K562 (cell line): ENCODE data around the gene TRIM37. TPM values are rescaled to one million over a fixed set of nuclear protein-coding genes. Genes with fewer than 3 reads are reported as not detected.
"Not testable (repeated sequence)": the region's sequence is repeated elsewhere in the genome, so short reads cannot be mapped to it uniquely, and the experiment has no call there.

Source experiments
- ATAC-seq: fragments of 200-7000 bp; cut with Tn5 transposase; 3 replicates; pipeline ENCODE4 v1.9.1; 2020; ENCODE audit warnings: moderate library complexity
- BruUV-seq: library from RNA; stranded (reverse); fragments of 400-500 nt; replicated peaks from 2 replicates; lab custom pipeline; 2021; lab: Mats Ljungman, UMichigan
- CTCF ChIA-PET: fragments of 300-600 bp; formaldehyde crosslinking; extraction: SDS; loops from one replicate; lab custom pipeline; 2021; ENCODE audit warnings: low intra/inter-chr PET ratio; lab: Yijun Ruan, JAX
- POLR2A ChIA-PET: fragments of 300-600, 350-650 bp; sonication (Branson Sonifier 250); formaldehyde crosslinking; extraction: SDS; loops from one replicate; lab custom pipeline; 2021; ENCODE audit warnings: antibody characterized with exemption, inconsistent platforms; lab: Yijun Ruan, JAX
- DNase-seq, 4 experiments: peaks; one replicate each; pipeline versions ENCODE4 v3.0.0 to v3.0.0-alpha.2; 2011 to 2018; ENCODE audit warnings: low spot score in 3 of 4, mixed read lengths in 3 of 4; ENCODE audit errors: extremely low read depth in 1 of 4
- FAIRE-seq: peaks from 2 replicates; lab custom pipeline; 2011; peaks lifted over from hg19 to GRCh38; lab: Jason Lieb, UNC
- H2AFZ ChIP-seq: 2 replicates; pipeline ENCODE4 v1.6.0; 2011; ENCODE audit warnings: low read depth, low read length, control low read depth, inconsistent platforms
- H3K27ac ChIP-seq: fragments of 200-600 bp; 3 replicates; pipeline ENCODE4 v1.8.0; 2011; ENCODE audit warnings: low read depth, mild to moderate bottlenecking, control low read depth, inconsistent platforms, low read length, moderate library complexity, mixed read lengths; ENCODE audit errors: extremely low read depth
- H3K27me3 ChIP-seq, 2 experiments: fragments of 300-600 bp in 1 of 2; 2 replicates in 1 of 2; 3 replicates in 1 of 2; pipeline versions ENCODE4 v1.6.0 to v1.8.0; 2011; ENCODE audit warnings: inconsistent platforms in 2 of 2, low read length in 2 of 2, mild to moderate bottlenecking in 1 of 2, mixed read lengths in 1 of 2, moderate library complexity in 1 of 2; ENCODE audit not compliant: control insufficient read depth in 2 of 2, insufficient read depth in 2 of 2
- H3K36me3 ChIP-seq: fragments of 300-600 bp; 3 replicates; pipeline ENCODE4 v1.8.0; 2011; ENCODE audit warnings: mild to moderate bottlenecking, low read length, inconsistent platforms; ENCODE audit not compliant: control insufficient read depth, insufficient read depth
- H3K4me1 ChIP-seq, 2 experiments: fragments of 200-600 bp in 1 of 2; replicated peaks in 1 of 2; 2 replicates in 1 of 2; 3 replicates in 1 of 2; pipeline versions ENCODE4 v1.5.1 to v1.8.0; 2011; ENCODE audit warnings: inconsistent platforms in 2 of 2, low read length in 2 of 2, mild to moderate bottlenecking in 1 of 2, mixed read lengths in 1 of 2, moderate library complexity in 1 of 2; ENCODE audit not compliant: control insufficient read depth in 2 of 2, insufficient read depth in 2 of 2
- H3K4me2 ChIP-seq: 2 replicates; pipeline ENCODE4 v1.6.1; 2011; ENCODE audit warnings: low read length, control low read depth, inconsistent platforms, mixed read lengths; ENCODE audit not compliant: insufficient read depth
- H3K4me3 ChIP-seq: fragments of 200-600 bp; sonication (generic), shearing (Covaris generic); 2 replicates; pipeline ENCODE4 v1.5.1; 2016; ENCODE audit warnings: control low read depth, inconsistent platforms
- H3K79me2 ChIP-seq: fragments of 200-600 bp; 3 replicates; pipeline ENCODE4 v1.8.0; 2011; ENCODE audit warnings: low read length, inconsistent platforms; ENCODE audit not compliant: control insufficient read depth, insufficient read depth
- H3K9ac ChIP-seq, 2 experiments: 2 replicates each; pipeline versions ENCODE4 v1.6.0 to v1.6.1; 2011; ENCODE audit warnings: low read depth in 2 of 2, low read length in 2 of 2, control low read depth in 1 of 2, inconsistent platforms in 1 of 2, mild to moderate bottlenecking in 1 of 2, mixed read lengths in 1 of 2; ENCODE audit not compliant: insufficient read depth in 1 of 2
- H3K9me1 ChIP-seq: one replicate; pipeline ENCODE4 v1.6.0; 2011; ENCODE audit warnings: inconsistent platforms, mild to moderate bottlenecking, low read length, moderate library complexity; ENCODE audit not compliant: control insufficient read depth, insufficient read depth
- H3K9me3 ChIP-seq: replicated peaks from 2 replicates; pipeline ENCODE4 v1.5.1; 2011; ENCODE audit warnings: low read depth, low read length, inconsistent platforms; ENCODE audit not compliant: control insufficient read depth, insufficient read depth
- H4K20me1 ChIP-seq: replicated peaks from 2 replicates; pipeline ENCODE4 v1.6.1; 2011; ENCODE audit warnings: low read length, inconsistent platforms, mixed read lengths; ENCODE audit not compliant: control insufficient read depth, insufficient read depth
- HIVEP1 ChIP-seq: fragments of 250-450 bp; sonication (Bioruptor Pico); IDR thresholded peaks from 2 replicates; pipeline ENCODE4 v1.4.0; 2020; ENCODE audit warnings: mild to moderate bottlenecking
- NFYB ChIP-seq: IDR thresholded peaks from 2 replicates; pipeline ENCODE4 v1.6.1; 2011; ENCODE audit warnings: mild to moderate bottlenecking, moderate library complexity; ENCODE audit not compliant: insufficient read length; ENCODE audit errors: extremely low read depth
- TAF7 ChIP-seq: fragments of 450-650 bp; IDR thresholded peaks from 2 replicates; pipeline ENCODE4 v1.6.1; 2016; ENCODE audit warnings: missing genetic modification characterization, missing compliant biosample characterization
- TCF3 ChIP-seq: sonication (generic); formaldehyde crosslinking; IDR thresholded peaks from 2 replicates; pipeline ENCODE4 v1.4.0; 2020; ENCODE audit warnings: mild to moderate bottlenecking, missing genetic modification reagents
- THRB ChIP-seq: fragments of 450-650 bp; formaldehyde crosslinking; conservative IDR thresholded peaks from 2 replicates; pipeline ENCODE4 v1.4.0; 2022; ENCODE audit warnings: mild to moderate bottlenecking, missing genetic modification characterization
- ZNF23 ChIP-seq: fragments of 250-450 bp; sonication (Bioruptor Pico); IDR thresholded peaks from 2 replicates; pipeline ENCODE4 v1.4.0; 2020; ENCODE audit warnings: mild to moderate bottlenecking
- ZNF24 ChIP-seq: fragments of 450-650 bp; IDR thresholded peaks from 2 replicates; pipeline ENCODE4 v1.6.1; 2016
- ZNF655 ChIP-seq: fragments of 250-450 bp; sonication (Bioruptor Pico); IDR thresholded peaks from 2 replicates; pipeline ENCODE4 v1.5.0; 2021
- ZNF76 ChIP-seq: fragments of 250-450 bp; sonication (Bioruptor Pico); IDR thresholded peaks from 2 replicates; pipeline ENCODE4 v1.4.0; 2020; ENCODE audit warnings: mild to moderate bottlenecking, moderate library complexity, borderline replicate concordance
- WGBS: fragments of 100-300 bp; shearing (Covaris generic); methylation state at CpG from one replicate; pipeline ENCODE4 v1.1.6; 2016; ENCODE audit warnings: low coverage, mixed read lengths; ENCODE audit not compliant: insufficient coverage; ENCODE audit errors: missing lambda C conversion rate; 5-methylcytosine and 5-hydroxymethylcytosine counted together
- in situ Hi-C: fragments of 300-500 bp; cut with MboI; formaldehyde crosslinking; loops from 4 replicates; pipeline ENCODE4 v1.15.0; 2018; ENCODE audit warnings: inconsistent platforms, mixed read lengths
- intact Hi-C: fragments of 100-400 bp; cut with micrococcal nuclease; formaldehyde crosslinking; loops from 2 replicates; pipeline ENCODE4 v1.14.2; 2022
- polyA plus RNA-seq, 8 experiments: library from polyadenylated mRNA; depleted of rRNA in 4 of 8; stranded (reverse) in 5 of 8; unstranded in 3 of 8; fragments of >200 nt; fragmentation: Nextera tagmentation in 2 of 8; fragmentation: Illumina TruSeq in 1 of 8; extraction: Ambion mirVana in 2 of 8; extraction: Trizol in 1 of 8; gene quantifications; 2 replicates each; pipeline versions ENCODE4 v1.2.1 to v1.2.3, GENCODE V29; 2011 to 2014; ENCODE audit warnings: inconsistent platforms in 1 of 8, missing spikeins in 1 of 8
- total RNA-seq, 7 experiments: library from RNA; depleted of rRNA in 6 of 7; stranded (reverse); fragments of >200 nt in 6 of 7; fragmentation: Illumina TruSeq in 2 of 7; extraction: Trizol in 2 of 7; gene quantifications; 2 replicates each; pipeline versions ENCODE4 v1.2.1 to v1.2.3, GENCODE V29; 2011 to 2021; ENCODE audit warnings: low replicate concordance in 1 of 7
- TF ChIP-seq, protein P1 (sequence below): sonication (generic); formaldehyde crosslinking; IDR thresholded peaks from 2 replicates; pipeline ENCODE4 v1.8.1; 2023; ENCODE audit warnings: mild to moderate bottlenecking, missing genetic modification reagents

The TRIM37 gene
- total and polyA plus RNA-seq, 9 of the 15 experiments (the other 6 are each of a cell fraction or from before 2014, with no cell fraction given), result 4.5 to 31.4 (median 23.8) TPM

- no peak for TF ChIP-seq ZNF655 (CRISPR knock-in tag)
- no peak for TF ChIP-seq HIVEP1 (CRISPR knock-in tag)
- no peak for TF ChIP-seq ZNF23 (CRISPR knock-in tag)
- no peak for TF ChIP-seq NFYB
- TF ChIP-seq, protein P1, sequence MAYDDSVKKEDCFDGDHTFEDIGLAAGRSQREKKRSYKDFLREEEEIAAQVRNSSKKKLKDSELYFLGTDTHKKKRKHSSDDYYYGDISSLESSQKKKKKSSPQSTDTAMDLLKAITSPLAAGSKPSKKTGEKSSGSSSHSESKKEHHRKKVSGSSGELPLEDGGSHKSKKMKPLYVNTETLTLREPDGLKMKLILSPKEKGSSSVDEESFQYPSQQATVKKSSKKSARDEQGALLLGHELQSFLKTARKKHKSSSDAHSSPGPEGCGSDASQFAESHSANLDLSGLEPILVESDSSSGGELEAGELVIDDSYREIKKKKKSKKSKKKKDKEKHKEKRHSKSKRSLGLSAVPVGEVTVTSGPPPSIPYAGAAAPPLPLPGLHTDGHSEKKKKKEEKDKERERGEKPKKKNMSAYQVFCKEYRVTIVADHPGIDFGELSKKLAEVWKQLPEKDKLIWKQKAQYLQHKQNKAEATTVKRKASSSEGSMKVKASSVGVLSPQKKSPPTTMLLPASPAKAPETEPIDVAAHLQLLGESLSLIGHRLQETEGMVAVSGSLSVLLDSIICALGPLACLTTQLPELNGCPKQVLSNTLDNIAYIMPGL (CRISPR knock-in tag), result no peak
- TF ChIP-seq ZNF76 (CRISPR knock-in tag), result no peak
- no peak for TF ChIP-seq TAF7 (tag)
These were observed 35.2 kb upstream of the TRIM37 start (continued) for GRCh38 chr17:59141860-59142259.

DNA sequence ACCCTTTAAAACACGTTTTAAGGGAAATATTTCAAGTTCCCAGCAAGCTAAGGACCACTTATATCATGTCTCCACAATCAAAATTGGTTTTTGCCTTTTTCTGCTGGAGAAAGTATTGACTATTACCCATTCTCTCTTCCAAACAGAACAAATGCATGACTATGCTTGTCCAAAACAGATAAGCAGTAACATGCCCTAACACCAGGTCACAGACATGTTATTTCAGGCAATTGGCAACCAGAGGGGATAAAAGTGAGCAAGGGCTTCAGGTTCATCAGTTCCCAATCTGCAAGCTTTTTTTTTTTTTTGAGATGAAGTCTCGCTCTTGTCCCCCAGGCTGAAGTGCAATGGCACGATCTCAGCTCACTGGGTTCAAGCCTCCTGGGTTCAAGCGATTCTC, 33.3 kb upstream of the TRIM37 start:
- Histone ChIP-seq H3K4me3 (no peak overlapping the region), H3K9me3 (no peaks in the 10 kb centered on the region), H2AFZ (no peak overlapping the region), H3K27me3 (no peaks in the 10 kb centered on the region), H3K4me1 (no peaks in the 10 kb centered on the region; a peak in 1 of 5 replicates), H3K4me2 (no peak overlapping the region), H3K9ac (no peak overlapping the region), H4K20me1 (0 out of 2 replicates have a peak, but pooled peaks cover 3% of the 10 kb centered on the region), H3K9me1 (no peaks in the 10 kb centered on the region), H3K27ac (no peak overlapping the region), H3K36me3 (peaks cover 27% of the 10 kb centered on the region), H3K79me2 (peaks cover 93% of the 10 kb centered on the region)
- 0 out of 2 replicates have a peak, but pooled peaks have one; percentile 15 for TF ChIP-seq ZNF24
- TF ChIP-seq TCF3 (CRISPR knock-in tag), result peak; percentile 27; the same call in 1 of the 2 replicates
- no peak for TF ChIP-seq THRB
- 75% methylated on average over 4 of the region's 4 CpGs for WGBS
- ATAC-seq (peak; percentile 52), FAIRE-seq (no peak), DNase-seq (no peak)
- BruUV-seq, result no TSS peak
- ChIA-PET CTCF (no interaction called here), POLR2A (interaction anchor here (0.6 to 1.4 kb wide), 3 partner anchors 21 to 44 kb away, joined by 3 to 5 read pairs (median 3); partner anchors contain the start of gene TRIM37)
- in situ Hi-C loops (no loop called here), intact Hi-C loops (no loop called here)

GRCh38 chr17:59138339-59138738, 31.7 kb upstream of the TRIM37 start:
- not testable (repeated sequence) for H2AFZ ChIP-seq

More at GRCh38 chr17:59138339-59138738, 31.7 kb upstream of the TRIM37 start:
- H3K27ac ChIP-seq, H4K20me1 ChIP-seq, H3K9me1 ChIP-seq, H3K4me2 ChIP-seq, ATAC-seq, H3K9me3 ChIP-seq, in situ Hi-C loops, H3K9ac ChIP-seq, H3K4me1 ChIP-seq, FAIRE-seq, H3K4me3 ChIP-seq, CTCF ChIA-PET, DNase-seq, intact Hi-C loops, BruUV-seq, H3K27me3 ChIP-seq: not testable (repeated sequence)
- POLR2A ChIA-PET, result interaction anchor here (0.7 to 1.2 kb wide), 3 partner anchors 11 to 35 kb away, joined by 3 to 5 read pairs (median 3); partner anchors contain the start of genes PRR11 and SKA2
- Histone ChIP-seq H3K79me2 (peaks cover 92% of the 10 kb centered on the region), H3K36me3 (peaks cover 12% of the 10 kb centered on the region)
- WGBS, result 95% methylated on average over 10 of the region's 10 CpGs
